ENCODE data around the gene ARPC5L. TPM values are rescaled to one million over a fixed set of nuclear protein-coding genes. Genes with fewer than 3 reads are reported as not detected.
"Not testable (repeated sequence)": the region's sequence is repeated elsewhere in the genome, so short reads cannot be mapped to it uniquely, and the experiment has no call there.

ARPC5L gene
- total RNA-seq, 1 donor from 2014 or later = 28.5 TPM

- Mint-ChIP-seq H3K4me1 (peaks cover 3% of the 10 kb centered on the region), H3K4me3 (no peak overlapping the region), H3K36me3 (peaks cover 32% of the 10 kb centered on the region), H3K27ac (no peak overlapping the region), H3K27me3 (ENCODE audit: low read depth) (no peaks in the 10 kb centered on the region), H3K9me3 (no peaks in the 10 kb centered on the region)
- no peak for TF ChIP-seq CTCF (IDR thresholded peaks at IDR 0.05; ENCODE audit: unreplicated experiment)
- no peak for DNase-seq (ENCODE audit: low spot score in 2 of 2, unreplicated experiment in 2 of 2)
Observed at GRCh38 chr9:124908098-124908497, 46.2 kb downstream of the ARPC5L start.

GRCh38 chr9:124911766-124912165, 49.8 kb downstream of the ARPC5L start:
- TF ChIP-seq CTCF (IDR thresholded peaks at IDR 0.05; ENCODE audit: unreplicated experiment) = no peak
- Mint-ChIP-seq H3K9me3 (no peaks in the 10 kb centered on the region), H3K4me1 (peaks cover 3% of the 10 kb centered on the region), H3K27me3 (ENCODE audit: low read depth) (no peaks in the 10 kb centered on the region), H3K27ac (no peak overlapping the region), H3K4me3 (no peak overlapping the region), H3K36me3 (peaks cover 30% of the 10 kb centered on the region)
- no peak for DNase-seq (ENCODE audit: low spot score in 2 of 2, unreplicated experiment in 2 of 2)

GRCh38 chr9:124913378-124913777, 51.4 kb downstream of the ARPC5L start:
- H3K9me3 Mint-ChIP-seq = no peaks in the 10 kb centered on the region
- no peaks in the 10 kb centered on the region for H3K27me3 Mint-ChIP-seq (ENCODE audit: low read depth)
- no peaks in the 10 kb centered on the region for H3K4me1 Mint-ChIP-seq
- H3K4me3 Mint-ChIP-seq = no peak overlapping the region
- no peak overlapping the region for H3K27ac Mint-ChIP-seq
- no peak for TF ChIP-seq CTCF (IDR thresholded peaks at IDR 0.05; ENCODE audit: unreplicated experiment)
- peaks cover 30% of the 10 kb centered on the region for H3K36me3 Mint-ChIP-seq
- DNase-seq (ENCODE audit: low spot score in 2 of 2, unreplicated experiment in 2 of 2) = no peak

GRCh38 chr9:124914753-124915405, 52.9 kb downstream of the ARPC5L start:
- no peak for DNase-seq (ENCODE audit: low spot score in 2 of 2, unreplicated experiment in 2 of 2)
- H3K36me3 Mint-ChIP-seq = peaks cover 34% of the 10 kb centered on the region
- TF ChIP-seq CTCF (IDR thresholded peaks at IDR 0.05; ENCODE audit: unreplicated experiment) = no peak
- no peaks in the 10 kb centered on the region for H3K9me3 Mint-ChIP-seq
- H3K4me1 Mint-ChIP-seq = no peaks in the 10 kb centered on the region
- H3K27ac Mint-ChIP-seq = no peak overlapping the region
- H3K4me3 Mint-ChIP-seq = no peak overlapping the region
- H3K27me3 Mint-ChIP-seq (ENCODE audit: low read depth) = no peaks in the 10 kb centered on the region

GRCh38 chr9:124920394-124920793, 58.5 kb downstream of the ARPC5L start:
- not testable (repeated sequence) for H3K4me1 Mint-ChIP-seq; H3K27ac Mint-ChIP-seq; H3K4me3 Mint-ChIP-seq; H3K9me3 Mint-ChIP-seq; H3K27me3 Mint-ChIP-seq (ENCODE audit: low read depth); DNase-seq (ENCODE audit: low spot score in 2 of 2, unreplicated experiment in 2 of 2)
- peaks cover 23% of the 10 kb centered on the region for H3K36me3 Mint-ChIP-seq

Other genes with a start within 250 kb of the ARPC5L start
- gene NR6A1, start 90.8 kb upstream of the ARPC5L start, total RNA-seq = 5.2 to 6.2 TPM (median 5.9 TPM) in 3 replicates
- 36.1 to 37.4 TPM (median 37.1 TPM) in 3 replicates for gene OLFML2A, start 85.0 kb upstream of the ARPC5L start, total RNA-seq
- not detected in 3 replicates for gene WDR38, start 8.7 kb upstream of the ARPC5L start, total RNA-seq
- gene RPL35, start 173 bp upstream of the ARPC5L start, total RNA-seq = 1,103 to 1,148 TPM (median 1,111 TPM) in 3 replicates
- 19.8 to 23.6 TPM (median 23.4 TPM) in 3 replicates for gene GOLGA1, start 79.0 kb downstream of the ARPC5L start, total RNA-seq

All from mesothelial cell of epicardium (in vitro differentiated cells).